HCT116 (cell line): ENCODE data around the gene C1orf159. TPM values are rescaled to one million over a fixed set of nuclear protein-coding genes. Genes with fewer than 3 reads are reported as not detected.

Experiments
- ATAC-seq: fragments of 200-7000 bp; cut with Tn5 transposase; 2 replicates; pipeline ENCODE4 v1.9.1; 2020; ENCODE audit warnings: mild to moderate bottlenecking, moderate library complexity
- BruUV-seq: library from RNA; stranded (reverse); fragments of 400-500 nt; replicated peaks from 2 replicates; lab custom pipeline; 2021; lab: Mats Ljungman, UMichigan
- CTCF ChIA-PET: fragments of 300-600 bp; sonication (Branson Sonifier 250); formaldehyde crosslinking; loops from one replicate; lab custom pipeline; 2021; ENCODE audit warnings: antibody characterized with exemption; lab: Charles Lee
- POLR2A ChIA-PET: fragments of 300-600, 350-600 bp; sonication (Branson Sonifier 250); formaldehyde crosslinking; loops from one replicate; lab custom pipeline; 2021; ENCODE audit warnings: antibody characterized with exemption; lab: Charles Lee
- RAD21 ChIA-PET, 2 experiments: fragments of 300-600 bp; sonication (Branson Sonifier 250); formaldehyde crosslinking; loops; one replicate each; lab custom pipeline; 2023; ENCODE audit warnings: low total read pairs in 2 of 2; ENCODE audit not compliant: uncharacterized antibody in 2 of 2, unreplicated experiment in 2 of 2, low non-redundant PET in 1 of 2; lab: Charles Lee
- DNase-seq: peaks from one replicate; pipeline ENCODE4 v3.0.0-alpha.2; 2010; ENCODE audit warnings: low read depth, low spot score
- H2AFZ ChIP-seq: fragments of 200-600 bp; shearing (Covaris generic), sonication (generic); 2 replicates; pipeline ENCODE4 v1.6.1; 2017; ENCODE audit warnings: low read depth, mixed run types, mixed read lengths, antibody characterized with exemption, low read length; ENCODE audit not compliant: poor library complexity, severe bottlenecking
- H3K27ac ChIP-seq: 2 replicates; pipeline ENCODE4 v1.5.1; 2012; ENCODE audit warnings: low read depth, low read length
- H3K27me3 ChIP-seq: fragments of 200-600 bp; sonication (generic); 2 replicates; pipeline ENCODE4 v1.6.1; 2016; ENCODE audit warnings: mixed run types, low read length, mixed read lengths; ENCODE audit not compliant: insufficient read depth
- H3K36me3 ChIP-seq, 2 experiments: fragments of 200-500 bp in 1 of 2; fragments of 200-600 bp in 1 of 2; sonication (Bioruptor generic) in 1 of 2; sonication (generic) in 1 of 2; 2 replicates each; pipeline versions ENCODE4 v1.5.1 to v1.6.1; 2014 to 2016; ENCODE audit warnings: low read length in 2 of 2, inconsistent platforms in 1 of 2, mixed read lengths in 1 of 2, mixed run types in 1 of 2; ENCODE audit not compliant: insufficient read depth in 2 of 2, control insufficient read depth in 1 of 2
- H3K4me1 ChIP-seq, 2 experiments: fragments of 200-600 bp in 1 of 2; sonication (generic) in 1 of 2; 2 replicates each; pipeline versions ENCODE4 v1.5.1 to v1.6.1; 2012 to 2017; ENCODE audit warnings: low read length in 2 of 2, inconsistent platforms in 1 of 2, mild to moderate bottlenecking in 1 of 2, mixed read lengths in 1 of 2, mixed run types in 1 of 2, moderate library complexity in 1 of 2; ENCODE audit not compliant: insufficient read depth in 2 of 2, control insufficient read depth in 1 of 2
- H3K4me2 ChIP-seq: fragments of 200-600 bp; sonication (generic); 2 replicates; pipeline ENCODE4 v1.6.1; 2017; ENCODE audit warnings: mixed run types, low read length, mixed read lengths
- H3K4me3 ChIP-seq, 2 experiments: fragments of 200-600 bp in 1 of 2; sonication (generic) in 1 of 2; replicated peaks in 1 of 2; 2 replicates each; pipeline ENCODE4 v1.5.1; 2011 to 2016; ENCODE audit warnings: low read length in 2 of 2, control low read depth in 1 of 2, low read depth in 1 of 2, mild to moderate bottlenecking in 1 of 2, mixed read lengths in 1 of 2, mixed run types in 1 of 2
- H3K79me2 ChIP-seq: fragments of 200-600 bp; sonication (generic); 2 replicates; pipeline ENCODE4 v1.6.1; 2017; ENCODE audit warnings: mild to moderate bottlenecking, mixed run types, low read length, moderate library complexity, mixed read lengths; ENCODE audit not compliant: insufficient read depth
- H3K9ac ChIP-seq: fragments of 200-600 bp; sonication (generic); 2 replicates; pipeline ENCODE4 v1.6.1; 2016; ENCODE audit warnings: low read length, mixed read lengths
- H3K9me2 ChIP-seq: fragments of 200-600 bp; sonication (generic), shearing (Covaris generic); 2 replicates; pipeline ENCODE4 v1.6.1; 2017; ENCODE audit warnings: mixed run types, mild to moderate bottlenecking, moderate library complexity; ENCODE audit not compliant: insufficient read depth
- H3K9me3 ChIP-seq, 2 experiments: fragments of 200-500 bp in 1 of 2; fragments of 200-600 bp in 1 of 2; sonication (Bioruptor generic) in 1 of 2; sonication (generic) in 1 of 2; 2 replicates each; pipeline ENCODE4 v1.6.1; 2014 to 2017; ENCODE audit warnings: low read length in 2 of 2, mixed read lengths in 2 of 2, inconsistent platforms in 1 of 2, low read depth in 1 of 2, mild to moderate bottlenecking in 1 of 2, mixed run types in 1 of 2, moderate library complexity in 1 of 2; ENCODE audit not compliant: control insufficient read depth in 1 of 2, insufficient read depth in 1 of 2
- H4K20me1 ChIP-seq: fragments of 200-600 bp; sonication (generic), shearing (Covaris generic); 2 replicates; pipeline ENCODE4 v1.6.1; 2017; ENCODE audit warnings: mixed run types, mild to moderate bottlenecking, moderate library complexity; ENCODE audit not compliant: insufficient read depth
- ATF3 ChIP-seq: IDR thresholded peaks from 2 replicates; pipeline ENCODE4 v1.6.1; 2012
- CBX3 ChIP-seq: IDR thresholded peaks from 2 replicates; pipeline ENCODE4 v1.6.1; 2012; ENCODE audit warnings: low read depth
- CTCF ChIP-seq, 3 experiments: fragments of 200-600 bp in 1 of 3; sonication (generic) in 1 of 3; IDR thresholded peaks in 2 of 3; conservative IDR thresholded peaks in 1 of 3; 2 replicates each; pipeline ENCODE4 v1.5.1; 2012 to 2017; ENCODE audit warnings: low read depth in 2 of 3, low read length in 2 of 3, antibody characterized with exemption in 1 of 3, borderline replicate concordance in 1 of 3, control low read depth in 1 of 3, mild to moderate bottlenecking in 1 of 3, mixed read lengths in 1 of 3, mixed run types in 1 of 3, moderate library complexity in 1 of 3; ENCODE audit not compliant: insufficient read depth in 1 of 3
- EGR1 ChIP-seq: IDR thresholded peaks from 2 replicates; pipeline ENCODE4 v1.6.1; 2012; ENCODE audit warnings: low read depth
- EZH2 ChIP-seq: fragments of 200-600 bp; sonication (generic); IDR thresholded peaks from 2 replicates; pipeline ENCODE4 v1.6.1; 2017; ENCODE audit warnings: antibody characterized with exemption, mixed run types
- EZH2phosphoT487 ChIP-seq: fragments of 200-600 bp; IDR thresholded peaks from 2 replicates; pipeline ENCODE4 v1.6.1; 2018; ENCODE audit warnings: antibody characterized with exemption, borderline replicate concordance
- JUND ChIP-seq: IDR thresholded peaks from 2 replicates; pipeline ENCODE4 v1.6.1; 2012
- MAX ChIP-seq: IDR thresholded peaks from 2 replicates; pipeline ENCODE4 v1.6.1; 2012
- POLR2AphosphoS5 ChIP-seq: IDR thresholded peaks from 2 replicates; pipeline ENCODE4 v1.6.1; 2011; ENCODE audit warnings: mild to moderate bottlenecking, low read depth, low read length, moderate library complexity
- RAD21 ChIP-seq: IDR thresholded peaks from 2 replicates; pipeline ENCODE4 v1.6.1; 2012; ENCODE audit warnings: low read depth, mild to moderate bottlenecking
- REST ChIP-seq: IDR thresholded peaks from 2 replicates; pipeline ENCODE4 v1.6.1; 2012; ENCODE audit warnings: low read depth
- SIN3A ChIP-seq: IDR thresholded peaks from 2 replicates; pipeline ENCODE4 v1.6.1; 2012; ENCODE audit warnings: low read depth
- SRF ChIP-seq: IDR thresholded peaks from 2 replicates; pipeline ENCODE4 v1.6.1; 2012; ENCODE audit warnings: low read depth
- TCF7L2 ChIP-seq: IDR thresholded peaks from 2 replicates; pipeline ENCODE4 v1.7.0; 2011; ENCODE audit warnings: borderline replicate concordance, inconsistent platforms; ENCODE audit not compliant: insufficient read depth, insufficient read length; ENCODE audit errors: extremely low read depth
- YY1 ChIP-seq: IDR thresholded peaks from 2 replicates; pipeline ENCODE4 v1.6.1; 2011; ENCODE audit warnings: low read length, low read depth, moderate library complexity, mild to moderate bottlenecking; ENCODE audit not compliant: insufficient replicate concordance; ENCODE audit errors: extremely low read depth
- ZFX ChIP-seq: fragments of 450-650 bp; IDR thresholded peaks from 2 replicates; pipeline ENCODE4 v1.6.1; 2017
- ZNF274 ChIP-seq: fragments of 200-500 bp; sonication (Bioruptor generic); IDR thresholded peaks from 2 replicates; pipeline ENCODE4 v1.6.1; 2014; ENCODE audit warnings: mild to moderate bottlenecking, low read depth, low read length, inconsistent platforms
- intact Hi-C: fragments of 100-400 bp; cut with micrococcal nuclease; formaldehyde crosslinking; loops from 2 replicates; pipeline ENCODE4 v1.10.0; 2022
- total RNA-seq: library from RNA; stranded (reverse); gene quantifications from one replicate; pipeline ENCODE4 v1.2.1, GENCODE V29; 2021; ENCODE audit not compliant: unreplicated experiment

Gene C1orf159
- total RNA-seq, 1 experiment from 2014 or later, result 22.7 TPM

- TF ChIP-seq JUND, result no peak
- TF ChIP-seq CBX3, result no peak
- TF ChIP-seq POLR2AphosphoS5, result no peak
- no peak for TF ChIP-seq SIN3A
- TF ChIP-seq SRF, result no peak
- no peak for TF ChIP-seq YY1
- TF ChIP-seq EGR1, result no peak
- no peak for TF ChIP-seq ZFX
- TF ChIP-seq RAD21, result no peak
- TF ChIP-seq ZNF274, result no peak
- TF ChIP-seq EZH2, result no peak
- TF ChIP-seq TCF7L2, result no peak
- TF ChIP-seq EZH2phosphoT487, result no peak
- no peak for TF ChIP-seq REST
- no peak for TF ChIP-seq MAX
- no peak for TF ChIP-seq CTCF (IDR thresholded peaks at IDR 0.05 in 2 of 3, conservative IDR thresholded peaks at IDR 0.05 in 1 of 3; ENCODE audit: borderline replicate concordance in 1 of 3, insufficient read depth in 1 of 3, low read depth in 2 of 3, low read length in 2 of 3)
- TF ChIP-seq ATF3, result no peak
- H2AFZ ChIP-seq, result no peak overlapping the region
- ChIA-PET CTCF (no interaction called here), RAD21 (no interaction called here), POLR2A (no interaction called here)
- DNase-seq (no peak), ATAC-seq (no peak)
- intact Hi-C loops, result no loop called here
- no peaks in the 10 kb centered on the region for H4K20me1 ChIP-seq
- BruUV-seq, result no TSS peak
- no peak overlapping the region for H3K27ac ChIP-seq
- peaks cover 0 to 16% of the 10 kb centered on the region in 2 experiments; a peak in 1 of 4 replicates for H3K36me3 ChIP-seq
- no peak overlapping the region for H3K4me2 ChIP-seq
- no peaks in the 10 kb centered on the region for H3K9me2 ChIP-seq
- H3K9ac ChIP-seq, result no peak overlapping the region
- no peak overlapping the region for H3K4me3 ChIP-seq
- H3K9me3 ChIP-seq, result no peaks in the 10 kb centered on the region
- H3K27me3 ChIP-seq, result no peaks in the 10 kb centered on the region
- H3K4me1 ChIP-seq, result peaks cover 0 to 12% of the 10 kb centered on the region in 2 experiments; a peak in 1 of 4 replicates
- peaks cover 62% of the 10 kb centered on the region for H3K79me2 ChIP-seq
Observed at GRCh38 chr1:1034439-1034781, 81.5 kb downstream of the C1orf159 start.
